Progenitor cell of endocrine pancreas (in vitro differentiated cells): Measurements from ENCODE around the gene TTC23L. TPM values are rescaled to one million over a fixed set of nuclear protein-coding genes. Genes with fewer than 3 reads are reported as not detected.

ENCODE experiments used
- DNase-seq: peaks from one replicate; pipeline ENCODE4 v3.0.0; 2021; ENCODE audit warnings: low spot score; ENCODE audit not compliant: unreplicated experiment
- H3K27ac Mint-ChIP-seq: 2 replicates; pipeline ENCODE4 v1.8.0; 2021; ENCODE audit warnings: mild to moderate bottlenecking, moderate library complexity, mixed read lengths
- H3K27me3 Mint-ChIP-seq: 2 replicates; pipeline ENCODE4 v1.8.0; 2021; ENCODE audit warnings: mixed read lengths
- H3K36me3 Mint-ChIP-seq: 2 replicates; pipeline ENCODE4 v1.8.0; 2022; ENCODE audit warnings: mixed read lengths; ENCODE audit not compliant: insufficient read depth
- H3K4me1 Mint-ChIP-seq: 2 replicates; pipeline ENCODE4 v1.8.0; 2021; ENCODE audit warnings: low read depth, mixed read lengths
- H3K4me3 Mint-ChIP-seq: 2 replicates; pipeline ENCODE4 v1.8.0; 2021; ENCODE audit warnings: low read depth, mild to moderate bottlenecking, moderate library complexity, mixed read lengths
- H3K9me3 Mint-ChIP-seq: 2 replicates; pipeline ENCODE4 v1.8.0; 2021; ENCODE audit warnings: low read depth, mixed read lengths
- total RNA-seq: library from RNA; stranded (reverse); gene quantifications from 2 replicates; pipeline ENCODE4 v1.2.1, GENCODE V29; 2021
- TF ChIP-seq, protein P1 (sequence below): fragments of 200-600 bp; sonication (generic); IDR thresholded peaks from one replicate; pipeline ENCODE4 v1.5.0; 2021; ENCODE audit warnings: antibody characterized with exemption, mild to moderate bottlenecking; ENCODE audit not compliant: unreplicated experiment

Gene TTC23L
- total RNA-seq, 1 donor from 2014 or later, result 2.8 TPM

GRCh38 chr5:34858790-34859189 lies 19.8 kb downstream of the TTC23L start:
- H3K4me1 Mint-ChIP-seq, result no peaks in the 10 kb centered on the region
- no peaks in the 10 kb centered on the region for H3K27me3 Mint-ChIP-seq
- H3K36me3 Mint-ChIP-seq, result no peaks in the 10 kb centered on the region
- no peak overlapping the region for H3K4me3 Mint-ChIP-seq
- TF ChIP-seq, protein P1, sequence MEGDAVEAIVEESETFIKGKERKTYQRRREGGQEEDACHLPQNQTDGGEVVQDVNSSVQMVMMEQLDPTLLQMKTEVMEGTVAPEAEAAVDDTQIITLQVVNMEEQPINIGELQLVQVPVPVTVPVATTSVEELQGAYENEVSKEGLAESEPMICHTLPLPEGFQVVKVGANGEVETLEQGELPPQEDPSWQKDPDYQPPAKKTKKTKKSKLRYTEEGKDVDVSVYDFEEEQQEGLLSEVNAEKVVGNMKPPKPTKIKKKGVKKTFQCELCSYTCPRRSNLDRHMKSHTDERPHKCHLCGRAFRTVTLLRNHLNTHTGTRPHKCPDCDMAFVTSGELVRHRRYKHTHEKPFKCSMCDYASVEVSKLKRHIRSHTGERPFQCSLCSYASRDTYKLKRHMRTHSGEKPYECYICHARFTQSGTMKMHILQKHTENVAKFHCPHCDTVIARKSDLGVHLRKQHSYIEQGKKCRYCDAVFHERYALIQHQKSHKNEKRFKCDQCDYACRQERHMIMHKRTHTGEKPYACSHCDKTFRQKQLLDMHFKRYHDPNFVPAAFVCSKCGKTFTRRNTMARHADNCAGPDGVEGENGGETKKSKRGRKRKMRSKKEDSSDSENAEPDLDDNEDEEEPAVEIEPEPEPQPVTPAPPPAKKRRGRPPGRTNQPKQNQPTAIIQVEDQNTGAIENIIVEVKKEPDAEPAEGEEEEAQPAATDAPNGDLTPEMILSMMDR, result no peak
- H3K27ac Mint-ChIP-seq, result no peak overlapping the region
- DNase-seq, result no peak
- no peaks in the 10 kb centered on the region for H3K9me3 Mint-ChIP-seq

DNA sequence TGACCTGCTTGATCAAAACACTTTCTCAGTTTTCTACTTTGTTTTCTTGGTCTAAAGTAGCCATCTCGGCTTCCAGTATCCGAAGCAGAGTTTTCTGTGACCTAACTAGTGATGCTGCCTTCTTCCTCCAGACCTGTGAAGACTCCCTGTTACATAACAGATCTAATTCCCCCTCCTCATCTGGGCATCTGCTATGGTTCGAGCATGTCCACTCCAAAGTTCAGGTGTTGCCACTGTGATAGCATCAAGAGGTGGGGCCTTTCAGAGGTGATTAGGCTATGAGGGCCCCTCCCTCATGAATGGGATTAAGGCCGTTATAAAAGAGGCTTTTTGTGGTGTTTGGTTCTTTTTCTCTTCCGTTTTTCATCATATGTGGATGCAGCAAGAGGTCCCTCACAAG lies 20.3 kb downstream of the TTC23L start:
- DNase-seq, result no peak
- H3K4me3 Mint-ChIP-seq, result no peak overlapping the region
- H3K4me1 Mint-ChIP-seq, result peaks cover 3% of the 10 kb centered on the region
- H3K27me3 Mint-ChIP-seq, result no peaks in the 10 kb centered on the region
- H3K36me3 Mint-ChIP-seq, result no peaks in the 10 kb centered on the region
- TF ChIP-seq, protein P1, result no peak
- H3K27ac Mint-ChIP-seq, result no peak overlapping the region
- H3K9me3 Mint-ChIP-seq, result no peaks in the 10 kb centered on the region

GRCh38 chr5:34863946-34864345 lies 25.0 kb downstream of the TTC23L start:
- no peak for DNase-seq
- Mint-ChIP-seq H3K27ac (peak overlapping the region; percentile 3), H3K36me3 (no peaks in the 10 kb centered on the region)

GRCh38 chr5:34865091-34865490 lies 26.1 kb downstream of the TTC23L start:
- H3K27ac Mint-ChIP-seq, result no peak overlapping the region
- TF ChIP-seq, protein P1, result no peak
- H3K27me3 Mint-ChIP-seq, result no peaks in the 10 kb centered on the region
- peaks cover 3% of the 10 kb centered on the region for H3K36me3 Mint-ChIP-seq
- no peaks in the 10 kb centered on the region for H3K9me3 Mint-ChIP-seq
- H3K4me1 Mint-ChIP-seq, result peaks cover 32% of the 10 kb centered on the region
- H3K4me3 Mint-ChIP-seq, result no peak overlapping the region
- no peak for DNase-seq

More at GRCh38 chr5:34863946-34864345, 25.0 kb downstream of the TTC23L start:
- Mint-ChIP-seq H3K4me1 (peaks cover 27% of the 10 kb centered on the region), H3K4me3 (no peak overlapping the region), H3K27me3 (no peaks in the 10 kb centered on the region), H3K9me3 (no peaks in the 10 kb centered on the region)
- TF ChIP-seq, protein P1, result no peak

- TF ChIP-seq, protein P1, result no peak
- Mint-ChIP-seq H3K27ac (peak overlapping the region; percentile 39), H3K36me3 (peaks cover 7% of the 10 kb centered on the region), H3K4me3 (no peak overlapping the region), H3K27me3 (no peaks in the 10 kb centered on the region), H3K9me3 (peaks cover 7% of the 10 kb centered on the region), H3K4me1 (peaks cover 32% of the 10 kb centered on the region)
- DNase-seq, result no peak
These were observed 28.1 kb downstream of the TTC23L start for GRCh38 chr5:34866989-34867471.
